Mucosa of stomach (tissue), 1 donor: ENCODE measurements around the gene SEMA4C.
"Not testable (repeated sequence)": the region's sequence is repeated elsewhere in the genome, so short reads cannot be mapped to it uniquely, and the experiment has no call there.

Source experiments
- H3K27me3 ChIP-seq: one replicate; pipeline ENCODE4 v1.7.0; 2013; ENCODE audit warnings: mild to moderate bottlenecking, low read length; ENCODE audit not compliant: control insufficient read depth, insufficient read depth
- H3K36me3 ChIP-seq: one replicate; pipeline ENCODE4 v1.7.0; 2013; ENCODE audit warnings: low read length; ENCODE audit not compliant: control insufficient read depth, insufficient read depth
- H3K4me1 ChIP-seq: one replicate; pipeline ENCODE4 v1.7.0; 2013; ENCODE audit warnings: mild to moderate bottlenecking, low read length; ENCODE audit not compliant: control insufficient read depth, insufficient read depth
- H3K4me3 ChIP-seq: one replicate; pipeline ENCODE4 v1.7.0; 2013; ENCODE audit warnings: low read length
- H3K9ac ChIP-seq: one replicate; pipeline ENCODE4 v1.7.0; 2013; ENCODE audit warnings: mild to moderate bottlenecking, low read length, moderate library complexity
- H3K9me3 ChIP-seq: one replicate; pipeline ENCODE4 v1.7.0; 2013; ENCODE audit warnings: mild to moderate bottlenecking, low read length, moderate library complexity; ENCODE audit not compliant: control insufficient read depth
- donor health status: Pancreatic carcinoma.

SEMA4C gene

GRCh38 chr2:96894151-96894531 lies 24.3 kb upstream of the SEMA4C start:
- H3K4me3 ChIP-seq: no peak overlapping the region
- peaks cover 23% of the 10 kb centered on the region for H3K4me1 ChIP-seq
- no peaks in the 10 kb centered on the region for H3K27me3 ChIP-seq
- H3K36me3 ChIP-seq: no peaks in the 10 kb centered on the region
- no peak overlapping the region for H3K9ac ChIP-seq
- no peaks in the 10 kb centered on the region for H3K9me3 ChIP-seq

- Histone ChIP-seq H3K36me3 (no peaks in the 10 kb centered on the region), H3K9ac (no peak overlapping the region), H3K27me3 (no peaks in the 10 kb centered on the region), H3K9me3 (no peaks in the 10 kb centered on the region), H3K4me3 (no peak overlapping the region), H3K4me1 (peaks cover 27% of the 10 kb centered on the region)
These were observed 23.6 kb upstream of the SEMA4C start for GRCh38 chr2:96893289-96894150.

- no peak overlapping the region for H3K4me3 ChIP-seq
- H3K9me3 ChIP-seq: no peaks in the 10 kb centered on the region
- no peaks in the 10 kb centered on the region for H3K36me3 ChIP-seq
- no peaks in the 10 kb centered on the region for H3K27me3 ChIP-seq
- peaks cover 39% of the 10 kb centered on the region for H3K4me1 ChIP-seq
- H3K9ac ChIP-seq: no peak overlapping the region
These were observed 21.9 kb upstream of the SEMA4C start for GRCh38 chr2:96891591-96892333.

- peaks cover 35% of the 10 kb centered on the region for H3K4me1 ChIP-seq
- no peaks in the 10 kb centered on the region for H3K36me3 ChIP-seq
- H3K9ac ChIP-seq: no peak overlapping the region
- no peak overlapping the region for H3K4me3 ChIP-seq
- no peaks in the 10 kb centered on the region for H3K9me3 ChIP-seq
- H3K27me3 ChIP-seq: no peaks in the 10 kb centered on the region
These were observed 21.0 kb upstream of the SEMA4C start for GRCh38 chr2:96890726-96891385.

GRCh38 chr2:96890252-96890651 lies 20.4 kb upstream of the SEMA4C start:
- H3K27me3 ChIP-seq: no peaks in the 10 kb centered on the region
- H3K4me1 ChIP-seq: peaks cover 31% of the 10 kb centered on the region
- no peaks in the 10 kb centered on the region for H3K9me3 ChIP-seq
- no peak overlapping the region for H3K9ac ChIP-seq
- no peaks in the 10 kb centered on the region for H3K36me3 ChIP-seq
- H3K4me3 ChIP-seq: no peak overlapping the region

GRCh38 chr2:96889502-96889901 lies 19.6 kb upstream of the SEMA4C start:
- not testable (repeated sequence) for H3K9me3 ChIP-seq, H3K9ac ChIP-seq, H3K4me3 ChIP-seq, H3K27me3 ChIP-seq, H3K36me3 ChIP-seq
- peaks cover 34% of the 10 kb centered on the region for H3K4me1 ChIP-seq

GRCh38 chr2:96888072-96889011 lies 18.5 kb upstream of the SEMA4C start:
- no peaks in the 10 kb centered on the region for H3K36me3 ChIP-seq
- H3K27me3 ChIP-seq: no peaks in the 10 kb centered on the region
- no peaks in the 10 kb centered on the region for H3K9me3 ChIP-seq
- no peak overlapping the region for H3K4me3 ChIP-seq
- peak overlapping the region; percentile 28 for H3K9ac ChIP-seq
- peaks cover 36% of the 10 kb centered on the region for H3K4me1 ChIP-seq

GRCh38 chr2:96887493-96888012 lies 17.7 kb upstream of the SEMA4C start:
- Histone ChIP-seq H3K9ac (peak overlapping the region; percentile 28), H3K9me3 (no peaks in the 10 kb centered on the region), H3K27me3 (no peaks in the 10 kb centered on the region), H3K4me1 (peaks cover 36% of the 10 kb centered on the region), H3K36me3 (no peaks in the 10 kb centered on the region), H3K4me3 (no peak overlapping the region)

GRCh38 chr2:96885432-96886347 lies 15.8 kb upstream of the SEMA4C start:
- no peaks in the 10 kb centered on the region for H3K36me3 ChIP-seq
- no peaks in the 10 kb centered on the region for H3K27me3 ChIP-seq
- H3K4me3 ChIP-seq: no peak overlapping the region
- H3K9me3 ChIP-seq: no peaks in the 10 kb centered on the region
- peaks cover 25% of the 10 kb centered on the region for H3K4me1 ChIP-seq
- H3K9ac ChIP-seq: no peak overlapping the region

- Histone ChIP-seq H3K27me3 (no peaks in the 10 kb centered on the region), H3K4me3 (no peak overlapping the region), H3K36me3 (no peaks in the 10 kb centered on the region), H3K9ac (no peak overlapping the region), H3K9me3 (no peaks in the 10 kb centered on the region), H3K4me1 (peaks cover 25% of the 10 kb centered on the region)
These were observed 14.6 kb upstream of the SEMA4C start for GRCh38 chr2:96884299-96885094.
